Measurements from ENCODE around the gene IPO13. TPM values are rescaled to one million over a fixed set of nuclear protein-coding genes. Genes with fewer than 3 reads are reported as not detected.
A peak's percentile ranks its signal among the peaks of the same experiment; 100 is the strongest.

Gene IPO13
- total and polyA plus RNA-seq, 7 donors, result 26.8 to 140 (median 93.0) TPM

DNA sequence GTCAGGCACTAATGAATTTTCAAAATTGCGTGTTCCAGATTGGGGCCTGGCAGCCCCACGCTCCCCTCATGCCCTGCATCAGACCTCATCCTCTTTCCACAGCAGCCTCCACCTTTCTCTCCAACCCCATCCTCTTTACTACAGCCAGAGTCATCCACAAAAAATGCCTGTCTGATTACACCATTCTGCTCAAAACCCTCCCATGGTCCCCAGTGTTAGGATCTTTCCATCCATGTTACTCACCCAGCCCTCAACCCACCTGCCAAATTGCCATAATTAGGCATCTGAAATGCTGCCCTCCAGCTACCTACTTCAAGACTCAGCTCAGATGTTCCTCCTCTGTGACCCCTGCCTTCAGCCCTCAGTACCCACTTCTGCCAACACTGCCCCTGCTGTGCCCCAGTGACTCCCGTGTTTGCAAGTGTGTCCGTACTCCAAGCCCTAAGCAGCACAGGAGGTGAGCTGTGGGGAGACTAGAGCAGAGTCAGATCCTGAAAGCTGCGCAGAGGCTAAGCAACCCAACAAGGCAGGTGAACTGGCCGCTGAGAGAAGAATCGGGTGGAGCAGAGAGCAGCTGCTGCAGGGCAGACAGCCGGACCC is 13.9 kb upstream of the IPO13 start:
- DNase-seq (no peak), ATAC-seq (no peak)
- TF ChIP-seq, protein P1, sequence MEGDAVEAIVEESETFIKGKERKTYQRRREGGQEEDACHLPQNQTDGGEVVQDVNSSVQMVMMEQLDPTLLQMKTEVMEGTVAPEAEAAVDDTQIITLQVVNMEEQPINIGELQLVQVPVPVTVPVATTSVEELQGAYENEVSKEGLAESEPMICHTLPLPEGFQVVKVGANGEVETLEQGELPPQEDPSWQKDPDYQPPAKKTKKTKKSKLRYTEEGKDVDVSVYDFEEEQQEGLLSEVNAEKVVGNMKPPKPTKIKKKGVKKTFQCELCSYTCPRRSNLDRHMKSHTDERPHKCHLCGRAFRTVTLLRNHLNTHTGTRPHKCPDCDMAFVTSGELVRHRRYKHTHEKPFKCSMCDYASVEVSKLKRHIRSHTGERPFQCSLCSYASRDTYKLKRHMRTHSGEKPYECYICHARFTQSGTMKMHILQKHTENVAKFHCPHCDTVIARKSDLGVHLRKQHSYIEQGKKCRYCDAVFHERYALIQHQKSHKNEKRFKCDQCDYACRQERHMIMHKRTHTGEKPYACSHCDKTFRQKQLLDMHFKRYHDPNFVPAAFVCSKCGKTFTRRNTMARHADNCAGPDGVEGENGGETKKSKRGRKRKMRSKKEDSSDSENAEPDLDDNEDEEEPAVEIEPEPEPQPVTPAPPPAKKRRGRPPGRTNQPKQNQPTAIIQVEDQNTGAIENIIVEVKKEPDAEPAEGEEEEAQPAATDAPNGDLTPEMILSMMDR (IDR thresholded peaks at IDR 0.05), result no peak
- Histone ChIP-seq H3K27ac (no peak overlapping the region), H3K4me1 (peaks cover 25% of the 10 kb centered on the region), H3K9me3 (no peaks in the 10 kb centered on the region), H3K27me3 (ENCODE audit: insufficient read depth in 3 of 3, low read length in 2 of 3) (peaks cover 0 to 4% (median 0%) of the 10 kb centered on the region in 3 donors), H3K4me3 (peak overlapping the region; percentile 61), H3K36me3 (ENCODE audit: insufficient read depth in 1 of 2, low read depth in 1 of 2) (no peaks in the 10 kb centered on the region)
- 25 to 31% (median 31%) methylated on average over 8 of the region's 8 CpGs for WGBS, 3 donors
- intact Hi-C loops (cut with DNase I), result loop anchor here (5.0 to 10.0 kb wide), 3 partner anchors 51 to 268 kb away; no protein-coding TSS in a partner anchor

DNA sequence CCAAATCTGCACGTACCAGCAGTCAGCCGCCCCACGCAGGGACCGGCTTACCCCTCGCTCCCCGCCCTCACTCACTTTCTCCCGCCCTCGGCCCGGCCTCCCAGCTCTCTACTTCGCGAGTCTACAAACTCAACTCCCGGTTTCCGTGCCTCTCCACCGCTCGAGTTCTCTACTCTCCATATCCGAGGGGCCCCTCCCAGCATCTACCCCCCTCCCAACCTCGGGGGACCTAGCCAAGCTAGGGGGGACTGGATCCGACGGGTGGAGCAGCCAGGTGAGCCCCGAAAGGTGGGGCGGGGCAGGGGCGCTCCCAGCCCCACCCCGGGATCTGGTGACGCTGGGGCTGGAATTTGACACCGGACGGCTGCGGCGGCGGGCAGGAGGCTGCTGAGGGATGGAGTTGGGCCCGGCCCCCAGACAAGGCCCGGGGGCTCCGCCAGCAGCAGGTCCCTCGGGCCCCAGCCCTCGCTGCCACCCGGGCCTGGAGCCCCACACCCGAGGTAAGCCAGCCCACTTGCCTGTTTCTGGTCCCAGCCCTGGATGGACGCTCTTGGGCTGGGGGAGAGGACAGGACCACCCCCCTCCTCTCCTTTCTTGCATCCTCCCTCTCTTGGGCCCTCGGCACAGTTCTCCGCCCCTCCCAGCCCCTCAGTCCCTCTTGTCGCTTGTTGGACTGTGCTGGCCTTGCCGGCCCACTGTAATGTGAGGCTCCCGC is 13.2 kb upstream of the IPO13 start, which contains the start of gene ARTN:
TSS of gene ARTN (plus strand) at position 416 of the 715 bp plus-strand sequence. CDS start 1,856 bp downstream, outside the sequence.
- WGBS, 3 donors, result 0 to 2% (median 2%) methylated on average over 26 to 42 of the region's 42 CpGs
- intact Hi-C loops (cut with DNase I), result loop anchor here (1.0 to 10.0 kb wide), 4 partner anchors 51 to 269 kb away; no protein-coding TSS in a partner anchor
- peak within 1 kb of the TSS; percentile 50 for H3K27ac ChIP-seq
- TF ChIP-seq, protein P1 (IDR thresholded peaks at IDR 0.05), result no peak
- H3K9me3 ChIP-seq, result no peaks in the 10 kb centered on the region
- H3K27me3 ChIP-seq (ENCODE audit: insufficient read depth in 3 of 3, low read length in 2 of 3), result peaks cover 0 to 4% (median 0%) of the 10 kb centered on the region in 3 donors
- H3K4me3 ChIP-seq, result peak within 1 kb of the TSS; percentile 61
- no peaks in the 10 kb centered on the region for H3K36me3 ChIP-seq (ENCODE audit: insufficient read depth in 1 of 2, low read depth in 1 of 2)
- no peak for DNase-seq
- H3K4me1 ChIP-seq, result peaks cover 25% of the 10 kb centered on the region
- ATAC-seq, result peak; percentile 1 to 47 (median 30)

DNA sequence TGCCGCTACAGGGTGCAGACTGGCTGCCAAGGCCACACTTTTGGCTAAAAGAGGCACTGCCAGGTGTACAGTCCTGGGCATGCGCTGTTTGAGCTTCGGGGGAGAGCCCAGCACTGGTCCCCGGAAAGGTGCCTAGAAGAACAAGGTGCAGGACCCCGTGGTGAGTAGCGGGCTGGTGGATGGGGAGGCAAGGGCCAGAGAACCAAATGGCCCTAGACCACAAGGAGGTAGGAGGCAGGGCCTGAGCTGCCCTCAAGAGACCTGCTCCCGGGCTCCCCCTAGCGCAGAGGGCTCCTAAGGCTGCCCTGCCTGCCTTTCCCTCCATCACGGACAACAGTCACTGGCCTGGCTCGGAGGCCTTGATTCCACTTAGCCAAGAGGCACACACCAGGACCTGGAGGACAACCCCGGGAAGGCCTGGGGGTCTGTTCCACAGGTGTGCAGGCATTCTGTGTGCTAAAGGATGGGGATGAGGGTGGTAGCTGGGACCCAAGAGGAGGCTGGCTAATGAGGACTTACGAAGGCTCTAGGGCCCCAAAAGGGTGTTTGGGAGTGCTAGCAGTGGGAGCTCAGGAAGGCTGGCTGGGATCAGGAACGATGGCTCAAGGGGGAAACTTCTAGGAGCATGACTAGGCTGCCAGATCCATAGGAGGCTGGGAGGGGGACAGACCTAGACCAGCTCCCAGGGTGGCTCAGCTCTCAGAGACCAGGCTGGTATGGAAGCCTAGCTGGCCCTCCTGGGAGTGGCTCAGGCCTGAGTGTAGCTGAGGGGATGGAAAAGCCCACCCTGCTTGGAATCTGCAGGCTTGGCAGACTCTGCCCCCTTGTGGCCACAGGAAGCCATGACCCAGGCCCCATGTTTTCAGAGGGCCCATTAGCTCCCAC is 12.4 kb upstream of the IPO13 start:
- H3K36me3 ChIP-seq (ENCODE audit: insufficient read depth in 1 of 2, low read depth in 1 of 2), result no peaks in the 10 kb centered on the region
- H3K9me3 ChIP-seq, result no peaks in the 10 kb centered on the region
- TF ChIP-seq, protein P1 (IDR thresholded peaks at IDR 0.05), result peak; percentile 79
- H3K4me3 ChIP-seq, result peak overlapping the region; percentile 61
- ATAC-seq, result peak; percentile 79 to 86 (median 79)
- H3K27ac ChIP-seq, result peak overlapping the region; percentile 50
- peak; percentile 72 to 87 for DNase-seq
- H3K27me3 ChIP-seq (ENCODE audit: insufficient read depth in 3 of 3, low read length in 2 of 3), result peaks cover 0 to 4% (median 0%) of the 10 kb centered on the region in 3 donors
- WGBS, 3 donors, result 21 to 29% (median 29%) methylated on average over 13 of the region's 13 CpGs
- intact Hi-C loops (cut with DNase I), result loop anchor here (1.0 to 10.0 kb wide), 4 partner anchors 52 to 270 kb away; no protein-coding TSS in a partner anchor
- H3K4me1 ChIP-seq, result peaks cover 25% of the 10 kb centered on the region

GRCh38 chr1:43934986-43935324 is 11.8 kb upstream of the IPO13 start:
- no peaks in the 10 kb centered on the region for H3K36me3 ChIP-seq (ENCODE audit: insufficient read depth in 1 of 2, low read depth in 1 of 2)
- ATAC-seq (no peak), DNase-seq (no peak)
- peaks cover 25% of the 10 kb centered on the region for H3K4me1 ChIP-seq
- no peaks in the 10 kb centered on the region for H3K9me3 ChIP-seq
- TF ChIP-seq, protein P1 (IDR thresholded peaks at IDR 0.05), result no peak
- intact Hi-C loops (cut with DNase I), result loop anchor here (1.0 to 10.0 kb wide), 5 partner anchors 53 to 408 kb away; no protein-coding TSS in a partner anchor
- no peak overlapping the region for H3K27ac ChIP-seq
- WGBS, 3 donors, result 48 to 63% (median 52%) methylated on average over 5 of the region's 5 CpGs
- H3K4me3 ChIP-seq, result no peak overlapping the region
- H3K27me3 ChIP-seq (ENCODE audit: insufficient read depth in 3 of 3, low read length in 2 of 3), result peaks cover 0 to 4% (median 0%) of the 10 kb centered on the region in 3 donors

Measured in psoas muscle (tissue), 8 donors.